ENCODE measurements around the gene ZNF549. TPM values are rescaled to one million over a fixed set of nuclear protein-coding genes. Genes with fewer than 3 reads are reported as not detected.

The ZNF549 gene
- polyA plus RNA-seq, 1 donor from 2014 or later = 17.9 TPM

DNA sequence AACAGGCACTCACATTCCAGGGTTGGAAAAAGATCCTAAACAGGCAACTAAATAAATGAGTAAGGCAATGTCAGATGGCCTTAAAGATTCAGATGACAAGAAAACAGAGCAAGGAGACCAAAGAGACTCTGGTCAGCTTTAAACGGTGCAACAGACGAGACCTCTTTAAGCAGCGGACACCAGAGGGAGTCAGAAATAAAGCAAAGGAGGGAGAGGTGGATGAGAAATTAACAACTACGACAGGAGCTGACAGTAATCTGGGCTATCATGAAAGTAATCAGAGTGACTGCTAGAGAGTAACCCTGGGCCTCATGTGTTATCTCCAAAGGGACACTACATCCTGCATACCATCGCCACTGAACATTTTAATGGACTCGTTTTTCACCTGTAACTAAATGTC is 31.4 kb downstream of the ZNF549 start:
- Histone ChIP-seq H3K27ac (ENCODE audit: low read length) (no peak overlapping the region), H3K27me3 (ENCODE audit: insufficient read depth, low read depth, low read length) (no peaks in the 10 kb centered on the region), H3F3A (ENCODE audit: insufficient read depth, low read length, poor library complexity, severe bottlenecking) (no peaks in the 10 kb centered on the region), H3K9me2 (ENCODE audit: insufficient read depth, low read length) (no peaks in the 10 kb centered on the region), H4K20me1 (ENCODE audit: insufficient read depth) (no peaks in the 10 kb centered on the region), H3K9me3 (ENCODE audit: low read length) (peaks cover 7% of the 10 kb centered on the region), H3K4me2 (ENCODE audit: low read length) (peak overlapping the region; percentile 95), H3K9ac (ENCODE audit: low read length) (peak overlapping the region; percentile 83), H2AFZ (ENCODE audit: low read depth, low read length) (no peak overlapping the region), H3K79me2 (replicated peaks; ENCODE audit: insufficient read depth, low read length) (peaks cover 9% of the 10 kb centered on the region), H3K4me3 (ENCODE audit: low read length) (peak overlapping the region; percentile 94), H3K36me3 (ENCODE audit: insufficient read depth, low read length) (peaks cover 21% of the 10 kb centered on the region)
- no peak for TF ChIP-seq RAD21 (conservative IDR thresholded peaks at IDR 0.05)
- TF ChIP-seq, protein P1, sequence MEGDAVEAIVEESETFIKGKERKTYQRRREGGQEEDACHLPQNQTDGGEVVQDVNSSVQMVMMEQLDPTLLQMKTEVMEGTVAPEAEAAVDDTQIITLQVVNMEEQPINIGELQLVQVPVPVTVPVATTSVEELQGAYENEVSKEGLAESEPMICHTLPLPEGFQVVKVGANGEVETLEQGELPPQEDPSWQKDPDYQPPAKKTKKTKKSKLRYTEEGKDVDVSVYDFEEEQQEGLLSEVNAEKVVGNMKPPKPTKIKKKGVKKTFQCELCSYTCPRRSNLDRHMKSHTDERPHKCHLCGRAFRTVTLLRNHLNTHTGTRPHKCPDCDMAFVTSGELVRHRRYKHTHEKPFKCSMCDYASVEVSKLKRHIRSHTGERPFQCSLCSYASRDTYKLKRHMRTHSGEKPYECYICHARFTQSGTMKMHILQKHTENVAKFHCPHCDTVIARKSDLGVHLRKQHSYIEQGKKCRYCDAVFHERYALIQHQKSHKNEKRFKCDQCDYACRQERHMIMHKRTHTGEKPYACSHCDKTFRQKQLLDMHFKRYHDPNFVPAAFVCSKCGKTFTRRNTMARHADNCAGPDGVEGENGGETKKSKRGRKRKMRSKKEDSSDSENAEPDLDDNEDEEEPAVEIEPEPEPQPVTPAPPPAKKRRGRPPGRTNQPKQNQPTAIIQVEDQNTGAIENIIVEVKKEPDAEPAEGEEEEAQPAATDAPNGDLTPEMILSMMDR (IDR thresholded peaks at IDR 0.05; ENCODE audit: poor library complexity, severe bottlenecking) = peak; percentile 17

DNA sequence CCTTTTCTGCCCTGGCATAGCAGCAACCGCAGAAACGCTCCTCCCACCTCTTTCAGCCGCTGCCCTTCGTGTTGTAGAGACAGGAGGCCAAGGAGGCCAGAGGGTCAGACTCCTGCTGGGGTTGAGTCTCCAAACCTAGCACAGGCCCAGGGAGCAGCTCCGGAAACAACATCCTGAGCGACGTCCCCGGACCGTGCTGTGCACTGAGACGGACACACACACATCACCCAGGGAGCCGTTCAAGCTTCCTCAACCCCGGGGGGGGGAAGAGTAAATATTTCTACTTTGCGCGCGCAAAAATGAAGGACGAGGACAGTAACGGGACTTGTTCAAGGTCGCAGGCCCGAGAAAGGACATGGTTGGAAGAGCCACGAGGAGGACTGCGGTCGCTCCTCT is 31.9 kb downstream of the ZNF549 start:
- no peak overlapping the region for H2AFZ ChIP-seq (ENCODE audit: low read depth, low read length)
- H3K79me2 ChIP-seq (replicated peaks; ENCODE audit: insufficient read depth, low read length) = peaks cover 9% of the 10 kb centered on the region
- no peaks in the 10 kb centered on the region for H3K27me3 ChIP-seq (ENCODE audit: insufficient read depth, low read depth, low read length)
- TF ChIP-seq, protein P1 (IDR thresholded peaks at IDR 0.05; ENCODE audit: poor library complexity, severe bottlenecking) = no peak
- TF ChIP-seq EP300 (conservative IDR thresholded peaks at IDR 0.05; ENCODE audit: poor library complexity, severe bottlenecking) = no peak
- TF ChIP-seq, protein P2, sequence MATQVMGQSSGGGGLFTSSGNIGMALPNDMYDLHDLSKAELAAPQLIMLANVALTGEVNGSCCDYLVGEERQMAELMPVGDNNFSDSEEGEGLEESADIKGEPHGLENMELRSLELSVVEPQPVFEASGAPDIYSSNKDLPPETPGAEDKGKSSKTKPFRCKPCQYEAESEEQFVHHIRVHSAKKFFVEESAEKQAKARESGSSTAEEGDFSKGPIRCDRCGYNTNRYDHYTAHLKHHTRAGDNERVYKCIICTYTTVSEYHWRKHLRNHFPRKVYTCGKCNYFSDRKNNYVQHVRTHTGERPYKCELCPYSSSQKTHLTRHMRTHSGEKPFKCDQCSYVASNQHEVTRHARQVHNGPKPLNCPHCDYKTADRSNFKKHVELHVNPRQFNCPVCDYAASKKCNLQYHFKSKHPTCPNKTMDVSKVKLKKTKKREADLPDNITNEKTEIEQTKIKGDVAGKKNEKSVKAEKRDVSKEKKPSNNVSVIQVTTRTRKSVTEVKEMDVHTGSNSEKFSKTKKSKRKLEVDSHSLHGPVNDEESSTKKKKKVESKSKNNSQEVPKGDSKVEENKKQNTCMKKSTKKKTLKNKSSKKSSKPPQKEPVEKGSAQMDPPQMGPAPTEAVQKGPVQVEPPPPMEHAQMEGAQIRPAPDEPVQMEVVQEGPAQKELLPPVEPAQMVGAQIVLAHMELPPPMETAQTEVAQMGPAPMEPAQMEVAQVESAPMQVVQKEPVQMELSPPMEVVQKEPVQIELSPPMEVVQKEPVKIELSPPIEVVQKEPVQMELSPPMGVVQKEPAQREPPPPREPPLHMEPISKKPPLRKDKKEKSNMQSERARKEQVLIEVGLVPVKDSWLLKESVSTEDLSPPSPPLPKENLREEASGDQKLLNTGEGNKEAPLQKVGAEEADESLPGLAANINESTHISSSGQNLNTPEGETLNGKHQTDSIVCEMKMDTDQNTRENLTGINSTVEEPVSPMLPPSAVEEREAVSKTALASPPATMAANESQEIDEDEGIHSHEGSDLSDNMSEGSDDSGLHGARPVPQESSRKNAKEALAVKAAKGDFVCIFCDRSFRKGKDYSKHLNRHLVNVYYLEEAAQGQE (IDR thresholded peaks at IDR 0.05; ENCODE audit: borderline replicate concordance) = no peak
- TF ChIP-seq MXI1 (conservative IDR thresholded peaks at IDR 0.05; ENCODE audit: poor library complexity, severe bottlenecking) = no peak
- no peak for TF ChIP-seq EZH2 (IDR thresholded peaks at IDR 0.05; ENCODE audit: borderline replicate concordance, insufficient read depth, low read length, poor library complexity, severe bottlenecking)
- no peak for TF ChIP-seq RAD21 (conservative IDR thresholded peaks at IDR 0.05)
- TF ChIP-seq SMC3 (conservative IDR thresholded peaks at IDR 0.05; ENCODE audit: poor library complexity) = no peak
- TF ChIP-seq TAF1 (IDR thresholded peaks at IDR 0.05; ENCODE audit: low read depth) = no peak
- no peak for TF ChIP-seq POLR2AphosphoS5 (IDR thresholded peaks at IDR 0.05)
- H3K9me2 ChIP-seq (ENCODE audit: insufficient read depth, low read length) = no peaks in the 10 kb centered on the region
- peak overlapping the region; percentile 83 for H3K9ac ChIP-seq (ENCODE audit: low read length)
- no peaks in the 10 kb centered on the region for H3F3A ChIP-seq (ENCODE audit: insufficient read depth, low read length, poor library complexity, severe bottlenecking)
- H3K27ac ChIP-seq (ENCODE audit: low read length) = peak overlapping the region; percentile 50
- peak overlapping the region; percentile 95 for H3K4me2 ChIP-seq (ENCODE audit: low read length)
- peaks cover 6% of the 10 kb centered on the region for H3K9me3 ChIP-seq (ENCODE audit: low read length)
- H3K4me3 ChIP-seq (ENCODE audit: low read length) = peak overlapping the region; percentile 94
- H3K36me3 ChIP-seq (ENCODE audit: insufficient read depth, low read length) = peaks cover 17% of the 10 kb centered on the region
- H4K20me1 ChIP-seq (ENCODE audit: insufficient read depth) = no peaks in the 10 kb centered on the region

All from neural cell (in vitro differentiated cells).